ENCODE data around the gene FRMD3. TPM values are rescaled to one million over a fixed set of nuclear protein-coding genes. Genes with fewer than 3 reads are reported as not detected.

The FRMD3 gene
- total RNA-seq, 4 donors from 2014 or later = 7.9 to 13.4 (median 11.8) TPM

- DNase-seq (ENCODE audit: extremely low spot score) = no peak
- Histone ChIP-seq H3K4me3 (no peak overlapping the region), H3K27me3 (no peaks in the 10 kb centered on the region), H3K4me1 (peaks cover 23 to 42% (median 36%) of the 10 kb centered on the region in 4 donors), H3K36me3 (no peaks in the 10 kb centered on the region), H3K9me3 (no peaks in the 10 kb centered on the region), H3K27ac (replicated peaks in 1 of 4) (peak overlapping the region; percentile 19 to 56 (median 38))
- intact Hi-C loops (cut with DNase I) = no loop called here
- WGBS = 44% methylated on average over 6 of the region's 6 CpGs
- TF ChIP-seq POLR2AphosphoS5 (IDR thresholded peaks at IDR 0.05) = peak; percentile 36 to 57
- TF ChIP-seq EP300 (IDR thresholded peaks at IDR 0.05) = no peak
Observed at GRCh38 chr9:83432104-83432627, 106.0 kb downstream of the FRMD3 start.

- intact Hi-C loops (cut with DNase I) = no loop called here
- no peak overlapping the region for H3K4me3 ChIP-seq
- WGBS = 71% methylated on average over 7 of the region's 7 CpGs
Observed at GRCh38 chr9:83431101-83432060, 106.8 kb downstream of the FRMD3 start.

GRCh38 chr9:83430681-83431080, 107.5 kb downstream of the FRMD3 start:
- 81% methylated on average over 4 of the region's 4 CpGs for WGBS
- TF ChIP-seq POLR2AphosphoS5 (IDR thresholded peaks at IDR 0.05) = no peak
- no peak for TF ChIP-seq CTCF (IDR thresholded peaks at IDR 0.05)
- TF ChIP-seq EP300 (IDR thresholded peaks at IDR 0.05) = no peak
- no peak for TF ChIP-seq POLR2A (IDR thresholded peaks at IDR 0.05; ENCODE audit: low read depth)
- H3K36me3 ChIP-seq = no peaks in the 10 kb centered on the region
- H3K27me3 ChIP-seq = no peaks in the 10 kb centered on the region
- DNase-seq (ENCODE audit: extremely low spot score) = no peak
- H3K27ac ChIP-seq (replicated peaks in 1 of 4) = no peak overlapping the region
- peaks cover 26 to 54% (median 45%) of the 10 kb centered on the region in 4 donors for H3K4me1 ChIP-seq
- intact Hi-C loops (cut with DNase I) = no loop called here
- no peaks in the 10 kb centered on the region for H3K9me3 ChIP-seq
- no peak overlapping the region for H3K4me3 ChIP-seq

More at GRCh38 chr9:83431101-83432060, 106.8 kb downstream of the FRMD3 start:
- TF ChIP-seq EP300 (IDR thresholded peaks at IDR 0.05) = no peak
- TF ChIP-seq CTCF (IDR thresholded peaks at IDR 0.05) = no peak
- no peak for TF ChIP-seq POLR2AphosphoS5 (IDR thresholded peaks at IDR 0.05)
- TF ChIP-seq POLR2A (IDR thresholded peaks at IDR 0.05; ENCODE audit: low read depth) = no peak
- H3K27ac ChIP-seq (replicated peaks in 1 of 4) = peak overlapping the region; percentile 19 to 56 (median 38)
- H3K9me3 ChIP-seq = no peaks in the 10 kb centered on the region
- H3K27me3 ChIP-seq = no peaks in the 10 kb centered on the region
- no peak for DNase-seq (ENCODE audit: extremely low spot score)
- peaks cover 26 to 48% (median 43%) of the 10 kb centered on the region in 4 donors for H3K4me1 ChIP-seq
- H3K36me3 ChIP-seq = no peaks in the 10 kb centered on the region

- no peaks in the 10 kb centered on the region for H3K9me3 ChIP-seq
- peaks cover 26 to 52% (median 45%) of the 10 kb centered on the region in 4 donors for H3K4me1 ChIP-seq
- H3K27me3 ChIP-seq = no peaks in the 10 kb centered on the region
- DNase-seq (ENCODE audit: extremely low spot score) = no peak
- TF ChIP-seq EP300 (IDR thresholded peaks at IDR 0.05) (no peak), POLR2AphosphoS5 (IDR thresholded peaks at IDR 0.05) (no peak), CTCF (IDR thresholded peaks at IDR 0.05) (no peak), POLR2A (IDR thresholded peaks at IDR 0.05; ENCODE audit: low read depth) (no peak)
- intact Hi-C loops (cut with DNase I) = no loop called here
- H3K4me3 ChIP-seq = no peak overlapping the region
- WGBS = 75% methylated on average over 3 of the region's 3 CpGs
- no peak overlapping the region for H3K27ac ChIP-seq (replicated peaks in 1 of 4)
- H3K36me3 ChIP-seq = no peaks in the 10 kb centered on the region
Observed at GRCh38 chr9:83429229-83429628, 109.0 kb downstream of the FRMD3 start.

- intact Hi-C loops (cut with DNase I) = no loop called here
Observed at GRCh38 chr9:83425240-83425639, 113.0 kb downstream of the FRMD3 start.

More at GRCh38 chr9:83425240-83425639, 113.0 kb downstream of the FRMD3 start:
- no peak for DNase-seq (ENCODE audit: extremely low spot score)
- Histone ChIP-seq H3K4me3 (no peak overlapping the region), H3K27ac (replicated peaks in 1 of 4) (no peak overlapping the region), H3K27me3 (no peaks in the 10 kb centered on the region), H3K4me1 (peaks cover 4 to 32% (median 23%) of the 10 kb centered on the region in 4 donors), H3K9me3 (no peaks in the 10 kb centered on the region), H3K36me3 (no peaks in the 10 kb centered on the region)
- no peak for TF ChIP-seq POLR2AphosphoS5 (IDR thresholded peaks at IDR 0.05)
- 87% methylated on average over 4 of the region's 4 CpGs for WGBS
